ENCODE data around the gene KCTD18.

The KCTD18 gene

DNA sequence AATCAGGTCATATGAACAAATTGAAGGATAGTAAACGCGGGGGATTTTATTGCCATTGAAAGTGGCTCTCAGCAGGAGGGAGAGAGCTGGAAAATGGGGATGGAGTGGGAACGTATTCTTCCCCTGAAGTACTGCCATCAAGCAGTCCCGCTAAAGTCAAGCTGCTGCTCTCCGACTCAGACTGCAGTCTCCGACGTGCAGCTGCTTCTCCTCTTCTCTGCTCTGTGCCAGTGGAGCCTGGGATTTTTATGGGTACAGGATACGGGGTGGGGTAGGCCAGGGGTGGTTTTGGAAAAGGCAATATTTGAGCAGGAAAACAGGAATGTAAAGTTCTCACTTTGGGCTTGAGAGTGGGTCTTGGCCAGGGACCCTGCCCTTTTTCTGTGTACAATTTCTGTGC lies 33.0 kb downstream of the KCTD18 start:
- Histone ChIP-seq H3K36me3 (ENCODE audit: insufficient read depth) (no peaks in the 10 kb centered on the region), H3K27me3 (ENCODE audit: insufficient read depth, low read depth) (no peaks in the 10 kb centered on the region), H3K4me1 (ENCODE audit: low read depth, poor library complexity, severe bottlenecking) (peaks cover 26% of the 10 kb centered on the region), H3K79me2 (ENCODE audit: insufficient read depth, low read depth) (no peaks in the 10 kb centered on the region), H3K4me2 (no peak overlapping the region), H3K9ac (no peak overlapping the region), H3K27ac (no peak overlapping the region), H2AFZ (ENCODE audit: low read depth) (no peak overlapping the region), H4K20me1 (ENCODE audit: insufficient read depth) (no peaks in the 10 kb centered on the region), H3K4me3 (IDR thresholded peaks at IDR 0.05; ENCODE audit: insufficient read depth, low read depth, low read length) (no peak overlapping the region)
- TF ChIP-seq CTCF (conservative IDR thresholded peaks at IDR 0.05; ENCODE audit: low read depth, low read length), result no peak

DNA sequence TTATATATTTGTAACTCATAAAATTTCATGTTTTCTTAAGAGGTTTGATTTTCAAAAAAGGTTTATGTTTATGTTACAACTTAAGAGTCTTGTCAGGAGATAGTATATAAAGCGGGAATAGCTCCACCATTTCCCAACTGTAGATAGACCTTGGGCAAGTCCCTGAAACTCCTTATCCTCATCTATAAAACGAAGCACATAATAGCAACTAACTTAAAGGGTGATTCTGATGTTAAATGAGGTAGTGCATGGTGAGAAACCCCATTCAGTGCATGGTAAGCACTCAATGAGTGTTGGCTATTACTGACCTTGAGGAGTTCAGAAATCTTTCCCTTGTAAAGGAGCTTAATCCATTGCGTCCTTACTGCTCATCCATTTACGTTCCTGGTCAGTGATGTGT lies 34.1 kb downstream of the KCTD18 start:
- Histone ChIP-seq H3K4me2 (no peak overlapping the region), H3K9ac (no peak overlapping the region), H3K27me3 (ENCODE audit: insufficient read depth, low read depth) (no peaks in the 10 kb centered on the region), H3K4me3 (IDR thresholded peaks at IDR 0.05; ENCODE audit: insufficient read depth, low read depth, low read length) (no peak overlapping the region), H3K36me3 (ENCODE audit: insufficient read depth) (no peaks in the 10 kb centered on the region), H2AFZ (ENCODE audit: low read depth) (no peak overlapping the region), H3K4me1 (ENCODE audit: low read depth, poor library complexity, severe bottlenecking) (peaks cover 33% of the 10 kb centered on the region), H3K27ac (no peak overlapping the region), H4K20me1 (ENCODE audit: insufficient read depth) (no peaks in the 10 kb centered on the region), H3K79me2 (ENCODE audit: insufficient read depth, low read depth) (no peaks in the 10 kb centered on the region)
- no peak for TF ChIP-seq CTCF (conservative IDR thresholded peaks at IDR 0.05; ENCODE audit: low read depth, low read length)

DNA sequence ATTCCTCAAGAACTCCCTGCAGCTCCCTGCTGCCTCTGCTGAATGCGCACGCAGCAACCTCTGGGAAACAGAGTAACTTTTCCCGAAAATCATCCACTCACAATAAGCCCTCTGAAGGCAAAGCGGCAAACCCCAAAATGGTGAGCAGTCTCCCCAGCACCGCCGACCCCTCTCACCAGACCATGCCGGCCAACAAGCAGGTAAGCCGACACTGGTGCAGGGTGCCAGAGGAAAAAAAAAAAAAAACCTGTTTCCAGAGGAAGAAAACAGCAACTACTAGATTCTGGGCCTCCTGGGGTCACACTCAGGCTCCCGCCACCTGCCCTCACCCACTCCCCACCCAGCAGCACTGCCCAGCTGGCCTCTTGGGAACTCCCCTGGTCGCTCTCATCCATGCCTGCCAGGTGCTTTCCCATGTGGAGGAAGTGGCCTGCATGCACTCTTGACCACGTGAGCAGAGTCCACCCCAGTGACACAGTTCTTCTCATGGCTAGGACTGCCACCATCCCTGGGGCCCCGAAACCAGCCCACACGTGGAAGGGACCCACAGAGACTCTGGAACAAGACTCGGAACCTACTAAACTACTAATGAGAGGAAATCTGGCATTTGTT lies 36.9 kb downstream of the KCTD18 start:
- Histone ChIP-seq H3K9ac (no peak overlapping the region), H3K27me3 (ENCODE audit: insufficient read depth, low read depth) (no peaks in the 10 kb centered on the region), H3K27ac (no peak overlapping the region), H3K36me3 (ENCODE audit: insufficient read depth) (no peaks in the 10 kb centered on the region), H3K4me1 (ENCODE audit: low read depth, poor library complexity, severe bottlenecking) (peaks cover 45% of the 10 kb centered on the region), H4K20me1 (ENCODE audit: insufficient read depth) (no peaks in the 10 kb centered on the region), H2AFZ (ENCODE audit: low read depth) (no peak overlapping the region), H3K4me3 (IDR thresholded peaks at IDR 0.05; ENCODE audit: insufficient read depth, low read depth, low read length) (no peak overlapping the region), H3K4me2 (no peak overlapping the region), H3K79me2 (ENCODE audit: insufficient read depth, low read depth) (no peaks in the 10 kb centered on the region)
- no peak for TF ChIP-seq CTCF (conservative IDR thresholded peaks at IDR 0.05; ENCODE audit: low read depth, low read length)

DNA sequence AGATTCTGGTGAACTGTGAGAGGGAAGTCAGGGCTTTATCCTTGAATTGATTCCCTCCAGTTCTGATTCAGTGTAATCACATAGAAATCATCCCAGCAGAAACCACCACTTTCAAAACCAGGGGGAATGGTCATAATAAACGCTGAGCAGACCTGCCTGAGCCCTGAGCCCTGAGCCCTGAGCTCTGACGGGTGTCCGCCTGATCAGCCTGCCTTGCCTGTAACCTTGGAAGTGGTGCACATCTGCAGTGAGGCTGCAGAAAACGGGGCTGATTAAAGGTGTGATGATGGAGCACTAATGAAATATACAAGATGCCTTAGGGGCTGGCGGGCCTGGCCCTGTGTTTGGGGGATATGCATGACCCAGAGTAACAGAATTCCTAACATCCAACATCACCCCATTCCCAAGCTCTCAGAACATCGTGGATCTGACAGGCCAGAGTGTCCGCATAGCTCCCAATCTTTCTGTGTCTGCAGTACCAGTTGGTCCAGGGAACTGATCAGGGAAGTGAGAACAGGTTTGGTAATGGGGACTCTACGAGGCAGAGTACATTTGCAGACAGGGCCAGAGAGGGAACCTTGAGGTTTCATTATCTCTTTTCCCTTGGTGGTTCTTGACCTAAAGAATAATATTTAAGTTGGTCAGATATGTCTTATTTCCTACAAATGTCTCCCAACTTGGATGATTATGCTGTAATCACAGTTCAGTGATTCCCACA lies 37.8 kb downstream of the KCTD18 start:
- H3K27ac ChIP-seq, result peak overlapping the region; percentile 65; the same call in 1 of the 2 replicates
- H4K20me1 ChIP-seq (ENCODE audit: insufficient read depth), result no peaks in the 10 kb centered on the region
- H3K27me3 ChIP-seq (ENCODE audit: insufficient read depth, low read depth), result no peaks in the 10 kb centered on the region
- no peaks in the 10 kb centered on the region for H3K79me2 ChIP-seq (ENCODE audit: insufficient read depth, low read depth)
- H3K9ac ChIP-seq, result 0 out of 2 replicates have a peak overlapping the region, but pooled peaks have one; percentile 25
- no peak overlapping the region for H3K4me3 ChIP-seq (IDR thresholded peaks at IDR 0.05; ENCODE audit: insufficient read depth, low read depth, low read length)
- H3K36me3 ChIP-seq (ENCODE audit: insufficient read depth), result no peaks in the 10 kb centered on the region
- H3K4me1 ChIP-seq (ENCODE audit: low read depth, poor library complexity, severe bottlenecking), result peaks cover 45% of the 10 kb centered on the region
- TF ChIP-seq CTCF (conservative IDR thresholded peaks at IDR 0.05; ENCODE audit: low read depth, low read length), result no peak
- no peak overlapping the region; the same call in 1 of the 2 replicates for H2AFZ ChIP-seq (ENCODE audit: low read depth)
- peak overlapping the region; percentile 80 for H3K4me2 ChIP-seq
